ENCODE data around the gene ESYT1. TPM values are rescaled to one million over a fixed set of nuclear protein-coding genes. Genes with fewer than 3 reads are reported as not detected.

The ESYT1 gene
- polyA plus RNA-seq, 4 donors: 2.7 to 51.8 (median 23.7) TPM

DNA sequence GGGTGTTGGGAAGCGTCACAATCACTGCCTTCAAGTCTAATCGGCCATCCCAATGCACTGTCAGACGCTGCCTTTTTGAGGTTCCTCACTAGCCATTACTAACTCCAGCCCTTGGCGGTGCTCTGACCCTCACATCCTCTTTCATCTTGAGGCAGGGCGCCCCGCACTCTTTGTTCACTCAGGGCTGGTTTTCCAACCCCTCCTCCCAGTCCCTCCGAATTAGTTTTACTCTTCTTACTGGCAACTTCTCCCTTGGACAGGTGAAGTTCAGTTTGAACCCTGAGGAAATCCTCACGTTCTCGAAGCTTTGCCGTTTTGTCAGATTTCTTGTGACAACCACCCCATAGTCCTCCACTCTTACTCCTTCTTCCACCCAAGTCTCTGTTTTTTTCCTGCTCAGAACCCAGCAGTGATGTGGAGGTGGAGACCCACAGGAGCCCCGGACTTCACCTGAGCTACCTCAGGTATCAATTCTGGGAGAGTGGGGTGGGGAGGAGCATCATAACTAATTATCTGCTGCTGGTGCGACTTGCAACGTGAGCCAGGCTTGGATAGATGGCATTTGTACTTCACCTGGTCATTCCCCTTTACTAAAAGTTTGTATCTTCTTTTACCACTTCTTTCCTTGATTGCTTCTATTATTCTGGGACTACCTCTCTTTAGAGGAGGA is 9.2 kb upstream of the ESYT1 start:
- no peak for FAIRE-seq
- WGBS, 3 donors: 1 to 8% (median 1%) methylated on average over 13 of the region's 13 CpGs
- DNase-seq: no peak
- no peaks in the 10 kb centered on the region for H3K27me3 ChIP-seq (ENCODE audit: control insufficient read depth in 3 of 3, insufficient read depth in 3 of 3, low read length in 3 of 3)
- peaks cover under 1 to 29% (median 5%) of the 10 kb centered on the region in 3 donors for H3K36me3 ChIP-seq (ENCODE audit: control insufficient read depth in 3 of 3, insufficient read depth in 2 of 3, low read depth in 1 of 3, low read length in 3 of 3)
- peaks cover 0 to 20% (median 5%) of the 10 kb centered on the region in 3 donors for H3K4me1 ChIP-seq (ENCODE audit: control insufficient read depth in 3 of 3, insufficient read depth in 2 of 3, low read depth in 1 of 3, low read length in 2 of 3)
- H3K27ac ChIP-seq (ENCODE audit: low read depth in 1 of 3, low read length in 2 of 3): peak overlapping the region; percentile 90 to 96 (median 96)
- peak overlapping the region; percentile 42 to 78 (median 68) for H3K4me3 ChIP-seq (ENCODE audit: low read depth in 1 of 3, low read length in 3 of 3)
- H3K9me3 ChIP-seq (ENCODE audit: control insufficient read depth in 2 of 2, insufficient read depth in 1 of 2, low read depth in 1 of 2, low read length in 1 of 2): no peaks in the 10 kb centered on the region

DNA sequence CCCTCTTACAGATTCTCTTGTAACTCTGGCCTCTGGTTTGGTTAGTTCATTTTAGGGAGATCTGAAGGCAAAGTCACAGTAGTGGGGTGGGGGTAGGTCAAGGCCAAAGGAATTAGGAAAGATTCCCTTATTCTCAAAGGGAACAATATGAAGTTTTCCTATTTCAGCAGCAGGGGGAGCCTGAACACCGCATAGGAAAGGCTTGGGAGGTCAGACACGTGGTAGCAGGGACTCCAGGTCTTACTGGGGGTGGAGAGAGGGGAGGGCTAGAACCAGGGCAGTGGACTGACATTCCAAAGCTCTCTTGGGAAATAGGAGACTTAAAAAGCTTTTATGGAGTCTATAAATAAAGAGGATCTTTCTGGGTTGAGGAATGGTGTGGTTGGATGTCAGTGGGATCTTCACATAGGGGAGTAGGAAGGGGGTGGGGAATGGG is 8.7 kb upstream of the ESYT1 start:
- H3K27me3 ChIP-seq (ENCODE audit: control insufficient read depth in 3 of 3, insufficient read depth in 3 of 3, low read length in 3 of 3): no peaks in the 10 kb centered on the region
- no peaks in the 10 kb centered on the region for H3K9me3 ChIP-seq (ENCODE audit: control insufficient read depth in 2 of 2, insufficient read depth in 1 of 2, low read depth in 1 of 2, low read length in 1 of 2)
- peak overlapping the region in 1 of 3 donors; percentile 78 for H3K4me3 ChIP-seq (ENCODE audit: low read depth in 1 of 3, low read length in 3 of 3)
- 0 to 2% (median 0%) methylated on average over 2 of the region's 2 CpGs for WGBS, 3 donors
- peaks cover 0 to 29% (median 5%) of the 10 kb centered on the region in 3 donors for H3K36me3 ChIP-seq (ENCODE audit: control insufficient read depth in 3 of 3, insufficient read depth in 2 of 3, low read depth in 1 of 3, low read length in 3 of 3)
- no peak for FAIRE-seq
- DNase-seq: peak; percentile 85 to 90
- H3K27ac ChIP-seq (ENCODE audit: low read depth in 1 of 3, low read length in 2 of 3): peak overlapping the region in 1 of 3 donors; percentile 96
- peaks cover 0 to 20% (median 5%) of the 10 kb centered on the region in 3 donors for H3K4me1 ChIP-seq (ENCODE audit: control insufficient read depth in 3 of 3, insufficient read depth in 2 of 3, low read depth in 1 of 3, low read length in 2 of 3)

DNA sequence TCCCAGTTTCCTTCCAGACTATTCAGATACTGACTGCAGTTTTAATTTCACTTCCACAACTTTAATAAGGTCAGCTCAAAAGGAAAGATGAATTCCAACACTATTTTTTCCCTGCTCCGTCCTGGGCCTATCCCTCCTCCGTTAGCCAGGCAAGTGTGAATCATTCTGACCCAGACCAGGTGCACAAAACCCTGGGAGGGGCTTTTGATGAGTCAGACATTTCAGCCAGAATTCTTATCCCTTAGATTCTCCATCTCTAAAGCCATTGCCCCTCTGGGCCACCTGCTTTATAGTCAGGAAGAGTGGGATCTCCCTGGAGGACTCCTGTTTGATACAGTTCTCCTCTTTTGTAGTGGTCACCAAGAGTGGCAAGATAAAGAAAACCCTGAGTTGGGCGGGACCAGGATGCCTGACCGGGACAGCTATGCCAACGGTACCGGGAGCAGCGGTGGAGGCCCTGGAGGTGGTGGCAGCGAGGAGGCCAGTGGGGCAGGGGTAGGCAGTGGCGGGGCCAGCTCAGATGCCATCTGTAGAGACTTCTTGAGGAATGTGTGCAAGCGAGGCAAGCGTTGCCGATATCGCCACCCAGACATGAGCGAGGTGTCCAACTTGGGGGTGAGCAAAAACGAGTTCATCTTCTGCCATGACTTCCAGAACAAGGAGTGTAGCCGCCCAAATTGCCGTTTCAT is 7.8 kb upstream of the ESYT1 start:
- Histone ChIP-seq H3K4me3 (ENCODE audit: low read depth in 1 of 3, low read length in 3 of 3) (no peak overlapping the region), H3K4me1 (ENCODE audit: control insufficient read depth in 3 of 3, insufficient read depth in 2 of 3, low read depth in 1 of 3, low read length in 2 of 3) (peaks cover 0 to 17% (median 5%) of the 10 kb centered on the region in 3 donors), H3K27me3 (ENCODE audit: control insufficient read depth in 3 of 3, insufficient read depth in 3 of 3, low read length in 3 of 3) (no peaks in the 10 kb centered on the region), H3K36me3 (ENCODE audit: control insufficient read depth in 3 of 3, insufficient read depth in 2 of 3, low read depth in 1 of 3, low read length in 3 of 3) (peaks cover 0 to 29% (median 5%) of the 10 kb centered on the region in 3 donors), H3K27ac (ENCODE audit: low read depth in 1 of 3, low read length in 2 of 3) (no peak overlapping the region), H3K9me3 (ENCODE audit: control insufficient read depth in 2 of 2, insufficient read depth in 1 of 2, low read depth in 1 of 2, low read length in 1 of 2) (no peaks in the 10 kb centered on the region)
- no peak for DNase-seq
- 92 to 94% (median 93%) methylated on average over 17 of the region's 17 CpGs for WGBS, 3 donors
- no peak for FAIRE-seq

DNA sequence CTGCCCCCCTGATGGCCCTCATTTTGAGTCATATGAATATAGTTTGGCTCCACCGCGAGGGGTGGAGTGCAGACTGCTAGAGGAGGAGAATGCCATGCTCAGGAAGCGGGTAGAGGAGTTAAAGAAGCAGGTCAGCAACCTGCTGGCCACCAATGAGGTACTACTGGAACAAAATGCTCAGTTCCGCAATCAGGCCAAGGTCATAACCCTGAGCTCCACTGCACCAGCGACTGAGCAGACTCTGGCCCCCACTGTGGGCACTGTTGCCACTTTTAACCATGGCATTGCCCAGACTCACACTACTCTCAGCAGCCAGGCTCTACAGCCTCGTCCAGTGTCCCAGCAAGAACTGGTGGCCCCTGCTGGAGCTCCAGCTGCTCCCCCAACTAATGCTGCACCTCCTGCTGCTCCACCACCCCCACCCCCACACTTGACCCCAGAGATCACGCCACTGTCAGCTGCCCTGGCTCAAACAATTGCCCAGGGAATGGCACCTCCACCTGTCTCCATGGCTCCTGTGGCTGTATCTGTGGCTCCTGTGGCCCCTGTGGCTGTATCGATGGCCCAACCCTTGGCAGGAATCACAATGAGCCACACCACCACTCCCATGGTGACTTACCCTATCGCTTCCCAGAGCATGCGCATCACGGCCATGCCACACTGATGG is 6.7 kb upstream of the ESYT1 start:
- Histone ChIP-seq H3K27ac (ENCODE audit: low read depth in 1 of 3, low read length in 2 of 3) (no peak overlapping the region), H3K4me1 (ENCODE audit: control insufficient read depth in 3 of 3, insufficient read depth in 2 of 3, low read depth in 1 of 3, low read length in 2 of 3) (peaks cover 0 to 22% (median 5%) of the 10 kb centered on the region in 3 donors), H3K27me3 (ENCODE audit: control insufficient read depth in 3 of 3, insufficient read depth in 3 of 3, low read length in 3 of 3) (no peaks in the 10 kb centered on the region), H3K36me3 (ENCODE audit: control insufficient read depth in 3 of 3, insufficient read depth in 2 of 3, low read depth in 1 of 3, low read length in 3 of 3) (peaks cover 0 to 29% (median 5%) of the 10 kb centered on the region in 3 donors), H3K4me3 (ENCODE audit: low read depth in 1 of 3, low read length in 3 of 3) (no peak overlapping the region), H3K9me3 (ENCODE audit: control insufficient read depth in 2 of 2, insufficient read depth in 1 of 2, low read depth in 1 of 2, low read length in 1 of 2) (no peaks in the 10 kb centered on the region)
- DNase-seq (no peak), FAIRE-seq (no peak)
- 87 to 92% (median 92%) methylated on average over 11 of the region's 11 CpGs for WGBS, 3 donors

GRCh38 chr12:56122637-56123036 is 5.4 kb upstream of the ESYT1 start:
- DNase-seq: no peak
- whole genome bisulfite sequencing, 3 donors: 85 to 94% (median 88%) methylated on average over 2 of the region's 2 CpGs
- no peak for FAIRE-seq
- Histone ChIP-seq H3K4me3 (ENCODE audit: low read depth in 1 of 3, low read length in 3 of 3) (no peak overlapping the region), H3K4me1 (ENCODE audit: control insufficient read depth in 3 of 3, insufficient read depth in 2 of 3, low read depth in 1 of 3, low read length in 2 of 3) (peaks cover 0 to 35% (median 5%) of the 10 kb centered on the region in 3 donors), H3K27me3 (ENCODE audit: control insufficient read depth in 3 of 3, insufficient read depth in 3 of 3, low read length in 3 of 3) (no peaks in the 10 kb centered on the region), H3K27ac (ENCODE audit: low read depth in 1 of 3, low read length in 2 of 3) (no peak overlapping the region), H3K9me3 (ENCODE audit: control insufficient read depth in 2 of 2, insufficient read depth in 1 of 2, low read depth in 1 of 2, low read length in 1 of 2) (no peaks in the 10 kb centered on the region), H3K36me3 (ENCODE audit: control insufficient read depth in 3 of 3, insufficient read depth in 2 of 3, low read depth in 1 of 3, low read length in 3 of 3) (peaks cover 0 to 28% (median 5%) of the 10 kb centered on the region in 3 donors)

- Histone ChIP-seq H3K27ac (ENCODE audit: low read depth in 1 of 3, low read length in 2 of 3) (no peak overlapping the region), H3K4me1 (ENCODE audit: control insufficient read depth in 3 of 3, insufficient read depth in 2 of 3, low read depth in 1 of 3, low read length in 2 of 3) (peaks cover 0 to 33% (median under 1%) of the 10 kb centered on the region in 3 donors), H3K9me3 (ENCODE audit: control insufficient read depth in 2 of 2, insufficient read depth in 1 of 2, low read depth in 1 of 2, low read length in 1 of 2) (no peaks in the 10 kb centered on the region), H3K4me3 (ENCODE audit: low read depth in 1 of 3, low read length in 3 of 3) (no peak overlapping the region), H3K27me3 (ENCODE audit: control insufficient read depth in 3 of 3, insufficient read depth in 3 of 3, low read length in 3 of 3) (no peaks in the 10 kb centered on the region), H3K36me3 (ENCODE audit: control insufficient read depth in 3 of 3, insufficient read depth in 2 of 3, low read depth in 1 of 3, low read length in 3 of 3) (peaks cover 0 to 25% (median 5%) of the 10 kb centered on the region in 3 donors)
- FAIRE-seq: no peak
- DNase-seq: no peak
- WGBS, 3 donors: 73 to 75% (median 73%) methylated on average over 4 of the region's 4 CpGs
These were observed 3.9 kb upstream of the ESYT1 start for GRCh38 chr12:56124133-56124532.

DNA sequence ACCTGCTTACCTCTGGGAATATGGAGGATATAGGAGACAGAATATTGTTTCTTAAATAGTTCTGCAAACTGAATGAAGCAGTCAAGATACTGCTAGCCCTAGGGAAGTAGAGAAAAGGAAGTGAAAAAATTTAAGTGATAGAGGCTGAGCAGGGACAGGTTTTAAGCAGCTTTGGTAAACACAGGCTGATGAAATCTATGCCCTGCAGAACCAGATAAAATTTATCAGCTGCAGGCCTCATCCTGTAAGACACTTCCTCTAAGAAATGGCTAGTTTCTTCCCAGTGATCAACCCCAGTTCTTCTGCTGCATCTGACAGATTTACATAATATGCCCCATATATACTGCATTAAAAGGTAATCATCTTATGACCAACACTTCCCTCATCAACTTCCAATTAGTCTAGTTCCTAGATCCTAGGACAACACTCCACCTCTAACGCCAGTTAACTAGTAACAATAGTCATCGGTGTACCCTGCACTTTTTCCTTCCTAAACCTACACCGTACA is 1.3 kb upstream of the ESYT1 start:
- FAIRE-seq (no peak), DNase-seq (peak in 1 of 2 donors; percentile 26)

GRCh38 chr12:56127485-56127887 is 581 bp upstream of the ESYT1 start:
- Histone ChIP-seq H3K4me1 (ENCODE audit: control insufficient read depth in 3 of 3, insufficient read depth in 2 of 3, low read depth in 1 of 3, low read length in 2 of 3) (peaks cover 0 to 32% (median 0%) of the 10 kb centered on the region in 3 donors), H3K4me3 (ENCODE audit: low read depth in 1 of 3, low read length in 3 of 3) (peak overlapping the region in 2 of 3 donors; percentile 14 to 94), H3K9me3 (ENCODE audit: control insufficient read depth in 2 of 2, insufficient read depth in 1 of 2, low read depth in 1 of 2, low read length in 1 of 2) (no peaks in the 10 kb centered on the region), H3K27ac (ENCODE audit: low read depth in 1 of 3, low read length in 2 of 3) (peak overlapping the region; percentile 62 to 93 (median 83)), H3K36me3 (ENCODE audit: control insufficient read depth in 3 of 3, insufficient read depth in 2 of 3, low read depth in 1 of 3, low read length in 3 of 3) (peaks cover 2 to 28% (median 2%) of the 10 kb centered on the region in 3 donors), H3K27me3 (ENCODE audit: control insufficient read depth in 3 of 3, insufficient read depth in 3 of 3, low read length in 3 of 3) (no peaks in the 10 kb centered on the region)
- DNase-seq (no peak), FAIRE-seq (no peak)
- 0 to 3% (median 1%) methylated on average over 8 of the region's 8 CpGs for WGBS, 3 donors

More for the DNA sequence above, 1.3 kb upstream of the ESYT1 start:
- no peaks in the 10 kb centered on the region for H3K9me3 ChIP-seq (ENCODE audit: control insufficient read depth in 2 of 2, insufficient read depth in 1 of 2, low read depth in 1 of 2, low read length in 1 of 2)
- H3K27me3 ChIP-seq (ENCODE audit: control insufficient read depth in 3 of 3, insufficient read depth in 3 of 3, low read length in 3 of 3): no peaks in the 10 kb centered on the region
- WGBS, 3 donors: 32 to 45% (median 44%) methylated on average over 3 of the region's 3 CpGs
- H3K27ac ChIP-seq (ENCODE audit: low read depth in 1 of 3, low read length in 2 of 3): peak overlapping the region; percentile 62 to 93 (median 85)
- H3K4me1 ChIP-seq (ENCODE audit: control insufficient read depth in 3 of 3, insufficient read depth in 2 of 3, low read depth in 1 of 3, low read length in 2 of 3): peaks cover 0 to 32% (median 0%) of the 10 kb centered on the region in 3 donors
- H3K4me3 ChIP-seq (ENCODE audit: low read depth in 1 of 3, low read length in 3 of 3): no peak overlapping the region
- peaks cover 0 to 26% (median 0%) of the 10 kb centered on the region in 3 donors for H3K36me3 ChIP-seq (ENCODE audit: control insufficient read depth in 3 of 3, insufficient read depth in 2 of 3, low read depth in 1 of 3, low read length in 3 of 3)

Measured in small intestine (tissue), 7 donors.